HG03520 (cell line): Measurements from ENCODE around the gene GRID1.

Experiments used
- ATAC-seq: cut with Tn5 transposase; IDR thresholded peaks from one replicate; pipeline ENCODE4 v1.9.1; 2021; ENCODE audit warnings: mild to moderate bottlenecking, moderate library complexity; ENCODE audit not compliant: unreplicated experiment

GRID1 gene

DNA sequence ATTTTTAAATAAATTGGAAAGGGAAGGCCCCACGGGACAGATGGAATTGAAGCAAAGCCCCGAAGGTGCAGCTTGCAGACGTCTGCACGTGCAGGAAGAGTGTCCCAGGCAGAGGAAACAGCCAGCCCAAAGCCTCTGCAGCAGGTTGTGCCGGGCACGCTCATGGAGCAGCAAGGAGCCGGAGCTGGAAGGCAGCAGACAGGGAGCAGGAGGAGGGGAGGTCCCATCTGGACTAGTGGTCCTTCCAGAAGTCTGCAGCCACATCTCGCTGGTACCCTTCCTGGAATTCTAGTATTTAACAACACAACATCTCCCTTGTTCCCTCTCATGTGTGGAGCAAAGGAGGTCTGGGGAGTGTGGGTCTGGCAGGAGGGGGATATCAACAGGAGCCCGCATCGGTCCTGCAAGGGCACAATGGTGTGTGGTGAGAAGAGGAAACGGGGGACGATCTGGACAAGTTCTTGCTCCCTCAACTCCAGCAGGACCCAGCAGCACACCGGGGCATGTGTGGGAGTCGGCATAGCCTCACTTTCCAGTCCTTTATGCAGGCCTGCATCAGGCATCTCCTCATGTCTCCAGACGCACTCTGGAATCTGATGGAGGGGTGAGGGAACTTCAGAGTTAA is 169.3 kb downstream of the GRID1 start:
- no peak for ATAC-seq

DNA sequence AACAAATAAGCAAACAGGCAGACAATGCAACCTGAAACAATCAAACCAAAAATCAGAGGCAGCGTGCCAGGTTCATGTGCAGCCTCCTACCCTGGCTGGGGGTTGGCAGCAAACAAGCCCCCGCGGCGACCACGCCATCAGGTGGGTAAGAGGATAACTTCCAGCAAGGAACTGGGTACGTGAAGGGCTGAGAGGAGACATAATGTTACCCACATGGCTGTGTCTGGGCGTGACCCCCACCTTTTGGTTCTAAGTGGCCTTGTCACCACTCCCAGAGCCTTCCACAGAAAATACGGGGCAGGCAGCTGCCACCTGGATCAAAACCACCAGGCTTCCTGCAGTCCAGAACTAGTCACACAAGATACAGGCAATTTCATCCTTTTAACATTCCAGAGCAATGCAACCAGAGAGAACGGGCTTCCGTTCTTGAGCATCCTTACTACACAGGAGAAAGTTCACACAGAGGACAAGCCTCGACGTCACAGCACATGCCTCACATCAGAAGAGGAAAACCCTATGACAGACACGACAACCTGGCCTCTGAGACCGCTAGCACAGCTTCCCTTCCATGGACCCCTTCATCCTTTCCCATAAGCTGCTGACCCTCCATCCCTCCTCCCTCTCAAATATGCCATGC is 171.0 kb downstream of the GRID1 start:
- no peak for ATAC-seq

DNA sequence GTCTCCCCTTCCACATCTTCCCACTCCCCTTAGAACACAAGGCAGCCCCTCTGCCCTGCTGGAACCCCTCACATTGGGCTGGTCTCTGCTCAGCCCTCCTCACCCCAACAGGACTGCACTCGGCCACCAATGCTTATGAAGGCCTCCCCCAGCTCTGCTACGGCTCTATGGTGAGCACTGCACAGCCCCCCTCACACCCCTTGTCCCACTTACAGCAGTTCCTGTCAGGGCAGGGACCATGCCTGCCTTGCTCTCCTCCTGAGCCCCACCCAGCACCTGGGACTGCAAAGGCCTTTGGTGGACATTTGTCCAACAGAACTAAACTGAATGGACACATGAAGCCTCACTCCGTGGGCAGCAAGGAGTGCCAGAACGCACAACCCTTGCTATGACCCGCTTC is 171.9 kb downstream of the GRID1 start:
- ATAC-seq: no peak

DNA sequence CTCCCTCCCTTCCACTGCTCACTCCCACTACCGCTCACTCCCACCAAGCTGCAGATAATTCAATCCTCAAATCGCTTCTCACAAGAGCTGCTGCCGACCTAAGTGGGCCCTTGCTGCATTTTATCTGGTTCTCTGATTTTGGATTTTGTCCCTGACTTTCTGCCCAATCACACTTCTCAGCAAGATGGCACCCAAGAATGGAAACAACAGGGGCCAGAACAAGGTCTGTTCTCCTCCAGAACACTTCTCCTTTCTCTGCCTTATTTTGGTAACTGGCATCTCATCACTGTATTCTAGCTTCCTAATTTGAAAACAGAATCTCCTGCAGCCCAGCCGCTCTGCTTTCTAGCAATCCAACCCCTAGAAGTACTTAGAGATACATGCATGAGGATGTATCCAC is 172.8 kb downstream of the GRID1 start:
- no peak for ATAC-seq

DNA sequence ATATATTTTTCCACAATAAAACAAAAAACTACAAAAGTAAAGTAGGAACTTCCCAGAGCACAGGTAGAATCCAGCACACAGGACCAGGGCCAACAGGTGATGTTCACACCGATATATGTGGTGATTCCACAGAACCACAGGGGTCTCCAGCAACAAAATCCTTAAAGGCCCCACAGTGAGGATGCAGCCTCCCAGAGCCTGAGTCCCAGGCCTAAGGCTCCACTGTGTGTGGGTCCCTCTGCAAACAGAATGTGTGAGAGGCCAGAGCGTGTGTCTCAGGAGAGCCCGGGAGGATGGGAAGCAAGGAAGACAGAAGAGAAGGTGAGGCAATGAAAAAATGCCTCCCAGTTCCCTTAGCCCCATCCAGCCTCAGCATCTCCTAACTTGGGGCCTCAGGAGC is 173.9 kb downstream of the GRID1 start:
- no peak for ATAC-seq

DNA sequence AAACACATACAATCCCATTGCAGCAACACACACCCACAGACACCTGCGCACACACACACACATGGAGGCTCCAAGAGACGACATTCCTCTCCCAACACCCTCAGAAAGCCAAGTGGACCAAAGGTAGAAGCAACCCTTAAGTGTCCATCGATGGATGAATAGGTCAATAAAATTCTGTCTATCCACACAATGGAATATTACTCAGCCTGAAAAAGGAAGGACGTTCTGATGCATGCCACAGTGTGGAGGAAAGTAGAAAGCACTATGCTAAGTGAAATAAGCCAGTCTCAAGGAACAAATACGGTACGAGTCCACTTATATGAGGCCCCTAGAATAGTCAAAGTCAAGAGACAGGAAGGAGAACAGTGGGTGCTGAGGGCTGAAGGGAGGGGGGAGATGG is 174.4 kb downstream of the GRID1 start:
- ATAC-seq: no peak

DNA sequence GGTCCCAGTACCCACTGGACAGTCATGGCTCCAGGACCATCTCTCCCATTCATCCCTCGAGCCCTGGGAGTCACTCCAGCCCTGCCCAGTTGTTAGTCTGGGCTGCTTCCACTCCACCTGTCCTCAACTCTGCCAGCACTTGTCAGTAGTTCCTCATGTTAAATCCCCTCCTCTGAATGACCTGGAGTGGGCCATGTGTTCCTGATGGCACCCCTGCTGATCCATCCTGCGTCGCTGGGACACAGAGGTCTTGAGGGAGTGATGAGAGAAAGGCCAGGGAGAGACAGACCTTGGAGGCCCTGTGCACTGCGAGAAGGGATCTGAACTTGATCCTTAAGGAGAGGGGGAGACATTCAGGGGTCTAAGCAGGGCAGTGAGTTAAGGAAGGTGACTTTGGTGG is 174.9 kb downstream of the GRID1 start:
- no peak for ATAC-seq

DNA sequence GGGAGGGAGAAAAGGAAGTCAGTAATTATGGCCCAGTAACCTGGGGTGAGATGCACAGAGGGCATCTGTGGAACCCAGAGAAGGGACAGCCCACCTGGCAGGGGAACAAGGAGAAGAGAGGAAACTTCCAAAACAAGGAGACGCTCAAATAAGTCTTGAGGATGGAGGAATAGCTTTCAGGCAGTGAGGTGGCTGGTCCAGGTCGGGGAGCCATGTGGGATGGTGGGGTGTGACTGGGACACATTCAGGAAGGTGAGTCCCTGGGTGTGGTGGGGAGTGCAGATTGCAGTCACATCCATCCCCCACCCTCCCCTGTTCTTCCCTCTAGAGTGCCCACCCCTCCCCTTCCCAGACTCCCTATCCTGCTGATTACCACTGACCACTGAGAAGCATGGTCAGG is 175.4 kb downstream of the GRID1 start:
- no peak for ATAC-seq

DNA sequence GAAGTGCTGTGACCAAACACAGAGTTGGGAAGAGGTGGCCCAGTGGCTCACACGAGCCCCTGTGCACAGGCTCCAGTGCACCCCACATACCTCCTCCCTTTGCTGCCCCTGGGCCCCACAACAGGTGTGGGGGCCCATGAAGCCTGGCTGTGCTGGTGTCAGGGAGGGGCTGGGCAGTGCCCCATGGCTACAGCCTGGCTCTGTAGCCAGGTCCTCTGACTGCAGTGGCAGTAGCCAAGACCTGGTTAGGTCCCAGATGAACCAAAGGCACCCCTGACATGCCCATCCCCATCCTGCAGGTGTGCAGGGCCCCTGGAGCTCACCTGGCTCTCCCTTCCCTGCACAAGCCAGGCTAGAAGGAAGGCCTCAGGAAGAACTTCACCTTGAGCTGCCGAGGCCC is 176.3 kb downstream of the GRID1 start:
- no peak for ATAC-seq

DNA sequence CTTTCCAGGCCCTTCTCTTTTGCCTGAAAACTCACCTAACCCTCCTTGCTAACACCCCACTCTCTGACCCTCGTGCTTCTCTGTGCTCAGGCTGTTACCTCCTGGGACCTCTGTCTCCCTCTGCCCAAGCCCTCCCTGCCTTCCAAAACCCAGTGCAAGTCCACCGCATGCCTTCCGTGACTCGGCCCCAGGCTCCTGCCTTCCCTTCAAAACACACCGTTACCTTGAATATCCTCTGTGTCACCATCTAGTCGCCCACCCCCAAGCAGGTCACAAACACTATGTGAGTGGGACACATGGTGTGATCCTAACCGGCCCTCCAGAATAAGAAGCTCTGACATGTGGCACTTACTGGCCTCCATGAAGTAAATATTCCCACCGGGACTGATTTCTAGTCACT is 176.7 kb downstream of the GRID1 start:
- ATAC-seq: no peak

DNA sequence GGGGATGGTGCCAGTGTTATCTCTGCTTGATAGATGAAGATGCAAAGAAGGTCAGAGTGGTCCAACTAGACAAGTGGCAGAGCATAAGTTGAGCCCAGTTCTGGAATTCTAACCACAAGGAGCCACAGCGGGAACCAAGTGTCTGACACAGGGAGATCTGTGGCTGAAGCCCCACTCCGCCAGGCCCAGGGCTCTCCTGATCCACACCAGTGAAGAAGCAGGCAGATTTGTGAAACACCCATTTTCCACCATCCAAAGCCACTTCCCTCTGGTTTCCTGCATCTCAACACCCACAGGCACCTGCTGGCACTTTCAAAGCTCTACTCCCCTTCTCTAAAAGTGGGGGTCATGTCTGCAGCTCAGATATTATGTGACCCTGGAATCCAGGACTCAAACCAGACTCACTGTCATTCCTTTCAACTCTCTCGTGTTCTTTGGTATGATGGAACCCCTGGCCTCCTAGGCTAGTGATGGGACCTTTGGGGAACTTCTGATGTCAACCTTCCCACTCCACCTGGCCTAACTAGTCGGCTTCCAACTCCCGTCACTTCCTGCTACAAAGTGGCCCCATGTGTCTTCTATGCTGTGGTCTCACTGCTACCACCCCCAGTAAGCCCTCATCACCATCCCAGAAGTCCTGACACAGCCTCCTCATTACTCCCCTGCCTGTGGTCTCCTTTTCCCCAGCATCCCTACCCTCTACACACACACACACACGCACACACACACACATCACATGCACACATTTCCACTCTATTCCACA is 177.6 kb downstream of the GRID1 start:
- ATAC-seq: no peak

DNA sequence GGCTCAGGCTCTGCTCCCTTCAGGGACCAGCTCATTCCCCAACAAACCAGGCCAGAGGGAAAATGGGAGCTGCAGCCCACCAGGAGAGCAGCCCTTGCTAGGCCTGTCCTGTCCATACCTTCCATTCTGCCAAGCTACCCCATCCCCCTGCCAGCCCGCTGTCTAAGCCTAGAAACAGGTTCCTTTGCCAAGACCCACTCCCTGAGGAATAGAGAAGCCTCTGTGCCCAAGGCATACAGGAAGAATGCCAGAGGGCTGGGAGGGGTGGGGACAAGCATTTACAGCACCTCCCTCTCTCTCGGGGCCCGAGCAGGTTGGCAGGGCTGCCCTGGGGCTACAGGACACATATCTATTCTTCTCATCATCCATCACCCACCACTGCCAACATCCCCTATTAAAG is 178.3 kb downstream of the GRID1 start:
- ATAC-seq: no peak

DNA sequence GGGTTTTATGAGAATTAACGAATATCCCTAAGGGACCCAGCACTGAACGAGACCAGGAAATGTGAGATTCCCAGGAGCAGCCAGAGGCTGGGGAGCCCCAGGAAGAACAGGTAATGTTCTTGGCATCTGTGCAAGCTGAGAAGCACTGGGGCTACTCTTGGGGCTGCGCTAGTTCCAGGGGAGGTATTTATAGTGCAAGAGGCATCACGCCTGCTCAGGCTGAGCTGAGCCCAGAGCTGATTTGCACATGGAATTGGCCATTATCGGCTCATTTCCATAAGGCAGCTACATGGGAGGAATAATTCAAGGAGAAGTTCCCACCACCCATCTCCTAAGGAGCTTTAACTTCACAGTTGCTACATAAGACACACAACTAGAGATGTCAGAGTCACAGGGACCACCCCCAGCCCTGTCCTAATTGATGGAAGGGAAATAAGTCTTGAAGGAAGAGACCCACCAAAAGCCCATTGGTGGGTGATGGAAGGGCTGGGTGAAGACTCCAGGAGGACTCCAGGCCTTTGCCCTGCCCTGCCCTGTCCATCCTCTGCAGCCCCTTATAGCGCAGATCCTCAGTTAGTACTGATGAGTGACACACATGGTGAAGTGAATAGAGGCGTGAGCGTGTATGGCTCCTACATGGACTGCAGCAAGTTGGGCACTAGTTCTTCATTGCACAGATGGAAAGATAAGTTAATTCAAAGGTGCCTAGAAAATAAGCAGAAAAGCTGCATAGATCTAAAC is 178.9 kb downstream of the GRID1 start:
- no peak for ATAC-seq

DNA sequence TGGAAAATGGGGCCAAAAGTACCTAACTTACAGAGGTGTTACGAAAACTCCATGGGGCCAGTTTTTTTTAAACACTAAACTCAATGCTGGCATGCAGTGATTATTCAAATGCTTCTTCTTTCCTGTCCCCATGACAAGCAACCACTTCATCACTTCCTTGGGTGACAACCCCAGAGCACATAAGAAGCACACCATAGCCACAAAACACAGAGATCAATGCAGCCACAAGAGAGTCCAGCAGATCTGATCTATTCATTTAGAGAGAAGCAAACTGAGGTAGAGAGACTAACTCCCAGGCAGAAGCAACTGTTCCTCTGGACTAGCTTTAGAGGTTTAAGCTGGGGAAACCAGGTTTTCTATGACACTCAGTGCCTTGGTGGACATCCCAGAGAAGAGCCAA is 180.0 kb downstream of the GRID1 start:
- no peak for ATAC-seq

DNA sequence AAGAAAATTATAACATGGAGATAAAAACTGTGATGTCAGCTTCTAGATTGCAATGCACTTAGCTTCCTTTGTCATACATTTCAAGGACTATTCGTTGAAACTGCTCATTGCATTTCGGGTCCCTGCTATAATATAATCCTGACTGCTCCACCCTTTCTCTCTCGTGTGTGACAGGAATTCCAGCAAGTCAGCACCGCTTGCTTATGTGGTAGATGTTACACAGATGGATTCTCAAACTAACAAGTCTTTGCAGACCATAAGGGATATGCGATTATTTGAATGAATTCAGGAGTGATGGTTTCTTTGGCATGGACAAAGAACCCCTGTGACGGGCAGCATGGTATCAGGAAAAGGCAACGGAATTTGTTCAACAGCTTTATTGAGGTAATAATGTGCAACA is 184.0 kb downstream of the GRID1 start:
- no peak for ATAC-seq

DNA sequence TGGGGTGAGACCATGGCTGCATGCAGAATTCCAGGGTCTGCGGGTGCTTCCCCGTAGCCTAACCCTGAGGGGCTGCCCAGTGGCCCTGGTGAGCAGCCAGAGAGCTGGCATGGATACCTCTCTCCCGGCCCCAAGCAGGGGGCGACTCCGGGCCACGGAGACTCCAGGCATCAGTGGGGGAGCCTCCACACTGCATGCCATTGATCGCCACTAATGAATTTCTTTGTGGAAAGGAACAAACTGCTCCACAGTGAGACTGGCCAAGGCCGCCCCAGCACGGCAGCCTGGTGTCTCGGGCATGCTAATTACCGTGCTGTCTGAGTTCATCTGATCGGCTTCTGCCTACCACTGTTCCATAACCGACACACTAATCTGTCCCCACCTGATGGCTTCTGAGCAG is 184.4 kb downstream of the GRID1 start:
- no peak for ATAC-seq

DNA sequence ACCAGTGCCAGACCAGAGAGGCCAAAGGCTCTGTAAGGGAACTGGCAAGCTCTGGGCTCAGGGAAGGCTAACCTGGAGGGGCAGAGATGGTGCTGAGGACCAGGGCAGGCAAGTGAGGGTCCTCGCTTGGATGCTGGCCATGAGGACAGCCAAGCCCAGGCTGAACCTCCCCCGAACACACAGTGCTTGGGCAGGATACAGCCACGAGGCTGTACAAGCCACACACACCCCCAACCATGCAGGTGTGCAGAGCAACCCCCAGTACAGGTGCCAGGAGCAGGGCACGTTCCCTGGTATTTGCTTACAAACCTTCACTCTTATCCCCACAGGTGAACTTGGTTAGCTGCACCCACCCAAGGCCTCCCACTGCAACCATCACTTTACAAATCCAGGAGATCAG is 185.7 kb downstream of the GRID1 start:
- no peak for ATAC-seq

DNA sequence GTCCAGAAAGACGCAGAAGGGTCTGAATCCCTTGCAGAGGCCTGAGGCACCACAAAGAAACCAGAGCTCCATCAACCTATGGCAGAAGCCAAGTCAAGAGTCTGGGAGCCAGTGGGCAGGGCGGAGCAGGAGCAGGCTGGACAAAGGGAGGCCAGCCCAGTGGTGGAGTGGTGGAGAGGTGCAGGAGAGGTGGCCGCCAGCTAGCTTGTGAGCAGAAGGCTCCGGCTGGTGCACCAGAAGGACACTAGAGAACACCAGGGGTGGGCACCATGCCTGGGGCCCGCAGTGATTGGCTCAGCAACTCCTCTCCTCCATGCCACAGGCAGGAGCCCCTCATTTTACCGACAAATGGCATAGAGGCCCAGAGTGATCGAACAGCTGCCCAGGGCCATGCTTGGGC is 186.6 kb downstream of the GRID1 start:
- ATAC-seq: no peak

DNA sequence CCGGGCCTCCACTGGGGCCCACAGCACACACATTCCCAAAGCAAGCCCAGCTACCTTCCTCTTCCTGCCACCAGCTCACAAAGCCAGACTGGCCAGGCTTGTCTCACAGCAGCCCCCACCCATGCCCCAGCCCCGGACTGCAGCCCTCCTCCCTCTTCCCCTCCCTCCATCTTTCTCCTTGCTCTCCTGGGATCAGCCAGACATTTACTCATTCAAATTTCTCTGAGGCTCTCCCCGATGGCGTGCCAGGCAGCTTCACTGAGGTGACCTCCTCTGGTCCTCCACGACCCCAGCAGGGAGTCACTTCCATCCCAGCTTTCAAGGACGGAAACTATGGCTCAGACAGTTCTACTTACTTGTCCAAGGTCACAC is 187.5 kb downstream of the GRID1 start:
- ATAC-seq: no peak

DNA sequence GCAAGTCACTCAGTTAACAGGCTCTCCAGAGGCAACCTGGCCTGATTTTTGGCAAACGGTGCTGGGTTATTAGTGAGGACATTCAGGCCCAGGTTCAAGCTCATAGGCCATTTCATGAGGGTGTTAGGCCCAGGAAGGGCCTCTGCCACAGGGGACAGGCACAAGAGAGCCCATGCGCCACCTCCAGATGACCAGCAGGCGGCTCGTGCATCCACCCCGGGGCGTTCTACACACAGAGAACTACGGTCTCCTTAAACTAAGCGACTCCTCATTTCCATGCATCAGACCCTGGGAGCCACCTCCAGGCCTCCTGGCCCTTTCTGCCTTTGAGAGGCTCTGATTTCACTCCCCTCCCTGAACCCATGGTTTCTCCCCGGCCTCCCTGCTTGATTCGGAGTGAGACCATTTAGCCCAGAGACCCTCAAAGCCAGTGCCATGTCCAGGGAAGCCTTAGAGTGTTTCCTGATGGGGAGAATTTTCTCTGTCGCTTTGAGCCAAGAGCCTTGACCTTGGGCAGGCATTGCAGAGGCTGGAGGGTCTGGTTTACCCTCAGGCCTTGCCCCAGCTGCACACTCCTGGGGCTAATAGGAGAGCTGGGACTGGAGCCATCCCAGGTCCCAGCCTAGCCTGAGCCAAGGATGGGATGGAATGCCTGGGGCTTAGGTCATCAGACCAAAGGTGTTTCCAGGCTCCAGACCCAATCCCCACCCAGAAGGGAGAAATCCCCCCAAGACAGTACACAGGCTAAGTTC is 188.0 kb downstream of the GRID1 start:
- no peak for ATAC-seq

DNA sequence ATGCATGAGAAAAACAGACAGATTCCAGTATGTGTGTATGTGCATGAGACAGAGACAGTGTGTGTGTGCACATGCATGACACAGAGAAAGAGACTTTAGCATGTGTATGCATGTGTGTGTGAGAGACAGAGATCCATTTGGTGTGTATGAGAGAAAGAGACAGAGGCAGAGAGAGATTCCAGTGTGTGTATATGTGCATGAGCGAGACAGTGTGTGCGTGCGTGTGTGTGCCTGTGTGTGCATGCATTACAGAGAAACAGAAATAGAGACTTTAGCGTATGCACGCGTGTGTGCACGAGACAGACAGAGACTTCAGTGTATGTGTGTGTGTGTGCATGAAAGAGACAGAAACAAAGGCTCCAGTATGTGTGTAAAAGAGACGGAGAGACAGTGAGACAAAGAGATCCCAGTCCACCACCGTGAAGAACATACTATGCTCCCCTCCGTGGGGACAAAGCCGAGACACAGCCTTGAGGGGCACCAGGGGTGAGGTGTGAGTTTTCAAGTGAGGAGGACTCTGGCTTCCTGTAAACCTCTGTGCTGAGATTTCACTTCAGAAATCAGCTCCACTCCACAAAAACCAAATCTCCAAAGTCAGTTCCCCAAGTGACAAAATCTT is 188.9 kb downstream of the GRID1 start:
- no peak for ATAC-seq
